Suprapubic skin (tissue), 3 donors: ENCODE data around the gene C16orf96.

Experiments used
- CTCF ChIP-seq, 2 donors: fragments of 200-600 bp in 1 of 2; fragments of 450-650 bp in 1 of 2; sonication (generic) in 1 of 2; IDR thresholded peaks; one replicate each; pipeline ENCODE4 v1.5.1; 2016 to 2019; ENCODE audit warnings: antibody characterized with exemption in 2 of 2, mild to moderate bottlenecking in 1 of 2, moderate library complexity in 1 of 2
- POLR2A ChIP-seq, 2 donors: fragments of 450-650 bp; IDR thresholded peaks; one replicate each; pipeline ENCODE4 v1.6.1; 2017; ENCODE audit warnings: antibody characterized with exemption in 2 of 2, mild to moderate bottlenecking in 2 of 2, moderate library complexity in 2 of 2

- TF ChIP-seq CTCF (IDR thresholded peaks at IDR 0.05) (no peak), POLR2A (IDR thresholded peaks at IDR 0.05) (no peak)
These were observed 40.4 kb upstream of the C16orf96 start for GRCh38 chr16:4515611-4516233.
